Fibroblast of the aortic adventitia (primary cell): Measurements from ENCODE around the gene SRSF3. TPM values are rescaled to one million over a fixed set of nuclear protein-coding genes. Genes with fewer than 3 reads are reported as not detected.

ENCODE experiments used
- DNase-seq: peaks from one replicate; pipeline ENCODE4 v3.0.0-alpha.2; 2010; ENCODE audit warnings: low read depth
- H3K4me3 ChIP-seq: 2 replicates; pipeline ENCODE4 v1.5.1; 2011; ENCODE audit warnings: low read depth, mild to moderate bottlenecking, control low read depth, low read length, moderate library complexity
- CTCF ChIP-seq: IDR thresholded peaks from 2 replicates; pipeline ENCODE4 v1.5.1; 2011; ENCODE audit warnings: mild to moderate bottlenecking, low read length, control low read depth, inconsistent platforms; ENCODE audit not compliant: insufficient read depth
- total RNA-seq: library from RNA; depleted of rRNA; stranded (reverse); fragments of >200 nt; gene quantifications from 2 replicates; pipeline ENCODE4 v1.2.3, GENCODE V29; 2012; ENCODE audit warnings: low replicate concordance

Gene SRSF3
- total RNA-seq, 1 donor: 181 TPM

- no peak for DNase-seq
- no peak for TF ChIP-seq CTCF
Observed at GRCh38 chr6:36550473-36551000, 43.6 kb upstream of the SRSF3 start.

GRCh38 chr6:36555750-36556252, 38.4 kb upstream of the SRSF3 start:
- no peak overlapping the region for H3K4me3 ChIP-seq
- no peak for TF ChIP-seq CTCF
- no peak for DNase-seq

More at GRCh38 chr6:36550473-36551000, 43.6 kb upstream of the SRSF3 start:
- no peak overlapping the region for H3K4me3 ChIP-seq

- DNase-seq: no peak
- TF ChIP-seq CTCF: no peak
Observed at GRCh38 chr6:36556281-36556680, 37.9 kb upstream of the SRSF3 start.

GRCh38 chr6:36559011-36559793, 35.0 kb upstream of the SRSF3 start:
- DNase-seq: no peak
- no peak overlapping the region for H3K4me3 ChIP-seq
- no peak for TF ChIP-seq CTCF

More at GRCh38 chr6:36556281-36556680, 37.9 kb upstream of the SRSF3 start:
- H3K4me3 ChIP-seq: no peak overlapping the region

- no peak for DNase-seq
- no peak for TF ChIP-seq CTCF
- no peak overlapping the region for H3K4me3 ChIP-seq
Observed at GRCh38 chr6:36560822-36561221, 33.3 kb upstream of the SRSF3 start.

- no peak for TF ChIP-seq CTCF
- peak; percentile 50 for DNase-seq
Observed at GRCh38 chr6:36563237-36563927, 30.8 kb upstream of the SRSF3 start.

More at GRCh38 chr6:36563237-36563927, 30.8 kb upstream of the SRSF3 start:
- no peak overlapping the region for H3K4me3 ChIP-seq
